HG03108 (cell line): Measurements from ENCODE around the gene GAK.

Experiments
- ATAC-seq: cut with Tn5 transposase; IDR thresholded peaks from one replicate; pipeline ENCODE4 v1.9.1; 2021; ENCODE audit warnings: moderate library complexity; ENCODE audit not compliant: unreplicated experiment

GAK gene

GRCh38 chr4:964346-965025, 32.4 kb upstream of the GAK start:
- no peak for ATAC-seq

GRCh38 chr4:963276-964225, 31.4 kb upstream of the GAK start:
- no peak for ATAC-seq

- ATAC-seq = no peak
Observed at GRCh38 chr4:962231-963208, 30.4 kb upstream of the GAK start.

DNA sequence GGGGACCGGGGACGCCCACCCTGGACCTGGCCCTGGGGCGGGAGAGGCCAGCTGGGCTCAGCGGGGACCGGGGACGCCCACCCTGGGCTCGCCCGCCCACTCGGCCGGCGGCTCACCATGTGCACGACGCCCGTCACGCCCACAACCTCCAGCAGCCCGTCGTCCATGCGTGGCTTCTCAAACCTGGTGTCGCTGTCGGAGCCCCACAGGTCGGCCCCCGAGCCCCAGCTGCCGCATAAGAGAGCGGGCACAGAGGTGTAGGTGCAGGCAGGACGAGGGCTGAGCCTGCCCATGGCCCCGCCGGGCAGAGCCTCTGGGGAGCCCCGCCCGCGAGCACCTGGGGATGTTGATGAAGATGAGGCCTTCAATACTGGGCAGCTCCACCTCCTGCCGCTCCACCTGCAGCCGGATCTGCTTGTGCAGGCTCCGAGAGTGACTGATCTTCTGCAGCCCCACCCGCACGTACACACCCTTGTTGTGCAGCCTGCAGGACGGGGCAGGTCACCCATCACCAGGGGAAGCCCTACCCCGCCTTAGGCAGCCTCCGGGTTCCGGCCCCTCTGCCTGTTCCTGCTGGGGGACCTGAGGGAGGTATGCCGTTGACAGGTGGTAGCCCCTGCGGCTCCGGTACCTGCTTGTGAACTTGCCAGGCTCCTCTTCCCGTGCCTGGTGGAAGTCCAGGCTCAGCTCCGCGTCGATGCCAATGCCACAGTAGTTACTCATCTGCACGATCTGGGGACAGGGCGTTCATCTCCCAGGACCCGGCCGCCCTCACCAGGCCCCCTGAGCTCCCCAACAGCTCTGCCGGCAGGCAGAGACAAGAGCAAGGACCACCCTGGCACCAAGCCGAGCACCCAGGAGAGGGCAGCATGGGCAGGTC, 29.5 kb upstream of the GAK start:
- no peak for ATAC-seq

DNA sequence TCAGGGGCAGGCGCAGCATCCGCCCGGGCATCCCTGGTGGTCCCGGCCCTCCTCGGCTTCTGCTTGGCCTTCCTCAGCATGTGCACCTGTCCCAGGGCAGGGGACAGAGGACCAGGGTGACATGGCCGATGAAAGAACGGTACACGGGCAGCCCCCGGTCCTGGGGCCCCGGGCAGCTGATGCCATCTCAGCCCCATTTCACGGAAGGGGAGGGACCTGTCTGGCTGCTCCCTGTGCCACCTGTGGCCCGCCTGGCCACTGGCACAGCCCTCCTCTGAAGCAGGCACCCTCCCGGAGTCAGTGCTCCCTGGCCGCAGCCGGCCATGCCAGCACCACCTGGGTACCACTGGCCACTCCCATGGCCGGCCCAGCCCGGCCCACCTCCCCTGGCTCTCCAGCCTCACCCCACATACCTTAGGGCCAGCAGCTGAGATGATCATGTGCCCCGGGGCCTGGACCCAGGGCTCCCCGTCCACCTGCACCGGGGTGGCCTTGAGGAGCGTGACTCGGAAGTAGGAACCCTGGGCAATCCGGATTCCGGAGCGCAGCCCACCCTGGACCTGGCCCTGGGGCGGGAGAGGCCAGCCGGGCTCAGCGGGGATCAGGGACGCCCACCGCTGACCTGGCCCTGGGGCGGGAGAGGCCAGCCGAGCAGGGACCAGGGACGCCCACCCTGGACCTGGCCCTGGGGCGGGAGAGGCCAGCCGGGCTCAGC, 28.7 kb upstream of the GAK start:
- ATAC-seq = no peak

- no peak for ATAC-seq
Observed at GRCh38 chr4:960140-960635, 28.1 kb upstream of the GAK start.

GRCh38 chr4:959338-960139, 27.4 kb upstream of the GAK start:
- no peak for ATAC-seq

- ATAC-seq = no peak
Observed at GRCh38 chr4:958696-959337, 26.7 kb upstream of the GAK start.

DNA sequence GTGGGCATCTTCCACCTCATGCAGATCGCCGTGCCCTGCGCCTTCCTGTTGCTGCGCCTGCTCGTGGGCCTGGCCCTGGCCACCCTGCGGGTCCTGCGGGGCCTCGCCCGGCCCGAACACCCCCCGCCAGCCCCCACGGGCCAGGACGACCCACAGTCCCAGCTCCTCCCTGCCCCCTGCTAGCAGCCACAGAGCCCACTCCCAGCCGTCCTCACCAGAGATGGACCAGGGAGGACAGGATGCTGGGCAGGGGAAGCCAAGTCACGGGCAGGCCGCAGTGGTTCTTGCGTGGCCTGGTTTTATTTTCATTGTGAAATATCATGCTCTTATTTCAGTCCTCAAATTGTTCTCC, 26.2 kb upstream of the GAK start:
- no peak for ATAC-seq

GRCh38 chr4:957581-958313, 25.6 kb upstream of the GAK start:
- no peak for ATAC-seq

- no peak for ATAC-seq
Observed at GRCh38 chr4:957231-957580, 25.1 kb upstream of the GAK start.

DNA sequence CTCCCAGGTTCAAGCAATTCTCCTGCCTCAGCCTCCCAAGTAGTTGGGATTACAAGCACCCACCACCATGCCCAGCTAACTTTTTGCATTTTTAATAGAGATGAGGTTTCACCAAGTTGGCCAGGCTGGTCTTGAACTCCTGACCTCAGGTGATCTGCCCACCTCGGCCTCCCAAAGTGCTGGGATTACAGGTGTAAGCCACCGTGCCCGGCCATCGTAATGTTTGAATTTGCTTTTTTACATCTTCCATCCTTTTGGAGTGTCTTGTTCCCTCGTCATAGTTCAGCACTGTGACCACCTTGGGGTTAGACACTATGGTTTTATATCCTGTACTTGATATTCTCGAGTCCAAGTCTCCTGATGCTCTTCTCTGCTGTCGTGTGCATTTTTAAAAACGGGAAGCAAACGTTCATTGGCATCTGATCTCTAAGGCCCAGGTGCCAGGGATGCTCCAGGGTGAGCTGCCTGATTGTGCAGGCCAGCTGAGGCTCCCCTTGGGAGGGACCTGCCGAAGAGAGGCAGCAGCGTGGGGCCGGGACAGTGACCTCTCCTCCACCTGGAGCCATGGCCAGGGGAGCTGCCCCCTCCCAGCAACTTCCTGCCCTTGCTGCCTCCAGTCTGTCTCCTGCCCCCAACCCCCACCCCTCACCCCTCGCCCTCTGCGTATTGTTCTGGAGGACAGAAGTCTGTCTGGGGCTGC, 24.6 kb upstream of the GAK start:
- ATAC-seq = no peak

GRCh38 chr4:955931-956381, 23.8 kb upstream of the GAK start:
- no peak for ATAC-seq

- no peak for ATAC-seq
Observed at GRCh38 chr4:955161-955921, 23.2 kb upstream of the GAK start.

GRCh38 chr4:954211-955020, 22.3 kb upstream of the GAK start:
- no peak for ATAC-seq
